GM19240 (cell line): Measurements from ENCODE around the gene LIM2.

ENCODE experiments used
- DNase-seq: peaks from one replicate; pipeline ENCODE4 v3.0.0; 2011; ENCODE audit warnings: low spot score; ENCODE audit not compliant: insufficient read length

The LIM2 gene

DNA sequence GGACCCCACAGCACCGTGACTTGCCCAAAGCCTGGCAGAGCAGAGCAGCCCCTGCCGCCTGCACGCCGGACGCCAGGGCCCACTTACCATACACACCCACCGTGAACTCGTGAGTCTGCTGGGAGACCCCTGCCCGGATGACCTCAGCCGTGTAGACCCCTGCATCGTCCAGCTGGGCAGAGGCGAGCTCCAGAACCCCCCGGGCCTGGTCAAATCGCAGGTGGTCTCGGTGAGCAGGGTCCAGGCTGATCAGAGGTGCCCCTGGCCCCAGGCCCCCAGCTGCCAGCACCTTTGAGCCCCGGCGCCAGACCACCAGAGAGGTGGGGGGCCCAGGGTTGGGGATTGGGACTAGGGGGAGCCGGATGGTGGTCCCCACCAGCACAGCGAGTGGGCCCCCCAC, 46.7 kb downstream of the LIM2 start:
- no peak for DNase-seq

DNA sequence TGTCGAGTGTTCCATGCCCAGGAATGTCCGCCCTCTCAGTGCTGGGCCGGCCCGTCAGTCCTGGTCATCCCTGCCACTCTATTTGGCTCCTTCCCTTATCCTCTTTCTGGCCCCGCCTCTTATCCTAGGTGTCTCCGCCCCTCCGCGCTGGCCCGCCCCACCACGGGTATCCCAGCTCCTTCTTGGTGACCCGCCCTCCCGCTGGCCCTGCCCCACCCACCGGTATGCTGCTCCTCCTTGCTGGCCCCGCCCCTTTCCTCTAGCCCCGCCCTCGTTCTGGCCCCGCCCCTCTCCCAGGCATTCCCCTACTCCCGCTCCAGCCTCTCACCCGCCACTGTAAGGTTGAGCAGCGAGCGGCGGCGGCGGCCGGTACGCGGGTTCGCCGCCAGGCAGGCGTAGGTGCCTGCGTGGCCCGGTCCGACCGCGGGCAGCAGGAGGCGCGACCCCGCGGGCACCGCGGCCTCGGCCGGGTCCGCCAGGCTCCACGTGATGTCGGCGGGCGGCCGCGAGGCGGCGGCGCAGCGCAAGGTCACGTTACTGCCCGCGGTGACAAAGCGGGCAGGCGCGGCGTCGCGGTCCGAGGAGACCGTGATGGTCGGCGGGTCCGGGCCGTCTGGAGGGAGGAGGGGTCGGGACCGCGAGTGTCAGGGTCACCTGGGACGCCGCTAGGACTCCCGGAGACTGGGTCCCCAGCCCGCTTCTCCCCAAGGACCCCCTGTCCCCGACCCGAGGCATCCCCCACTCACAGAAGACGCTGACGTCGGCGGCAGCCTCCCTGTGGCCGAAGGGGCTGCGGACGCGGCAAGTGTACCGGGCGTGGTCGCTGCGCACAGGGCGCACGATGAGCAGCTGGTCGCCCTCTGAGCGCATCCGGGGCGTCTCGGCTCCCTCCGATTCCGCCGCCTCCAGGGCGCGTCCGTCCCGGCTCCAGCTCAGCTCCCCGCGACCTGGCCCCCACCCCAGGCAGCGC, 47.8 kb downstream of the LIM2 start:
- DNase-seq, result peak; percentile 92

DNA sequence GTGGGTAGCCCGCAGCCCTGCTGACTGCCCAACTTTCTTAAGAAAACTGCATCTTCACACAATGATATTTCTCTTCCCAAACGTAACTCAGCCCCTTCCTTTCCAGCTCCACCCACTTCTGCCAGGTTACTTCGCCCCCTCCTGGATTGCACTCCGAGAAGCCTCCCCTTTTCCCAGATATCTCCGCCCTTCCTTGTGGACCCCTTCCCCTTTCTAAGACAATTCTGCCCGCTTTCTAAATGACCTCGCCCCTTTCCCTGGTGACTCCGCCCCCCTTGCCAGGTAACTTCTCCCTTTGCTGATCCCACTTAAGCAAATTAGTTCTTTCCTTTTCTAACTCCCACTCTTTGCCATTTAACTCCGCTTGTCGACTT, 48.5 kb downstream of the LIM2 start:
- DNase-seq, result no peak

DNA sequence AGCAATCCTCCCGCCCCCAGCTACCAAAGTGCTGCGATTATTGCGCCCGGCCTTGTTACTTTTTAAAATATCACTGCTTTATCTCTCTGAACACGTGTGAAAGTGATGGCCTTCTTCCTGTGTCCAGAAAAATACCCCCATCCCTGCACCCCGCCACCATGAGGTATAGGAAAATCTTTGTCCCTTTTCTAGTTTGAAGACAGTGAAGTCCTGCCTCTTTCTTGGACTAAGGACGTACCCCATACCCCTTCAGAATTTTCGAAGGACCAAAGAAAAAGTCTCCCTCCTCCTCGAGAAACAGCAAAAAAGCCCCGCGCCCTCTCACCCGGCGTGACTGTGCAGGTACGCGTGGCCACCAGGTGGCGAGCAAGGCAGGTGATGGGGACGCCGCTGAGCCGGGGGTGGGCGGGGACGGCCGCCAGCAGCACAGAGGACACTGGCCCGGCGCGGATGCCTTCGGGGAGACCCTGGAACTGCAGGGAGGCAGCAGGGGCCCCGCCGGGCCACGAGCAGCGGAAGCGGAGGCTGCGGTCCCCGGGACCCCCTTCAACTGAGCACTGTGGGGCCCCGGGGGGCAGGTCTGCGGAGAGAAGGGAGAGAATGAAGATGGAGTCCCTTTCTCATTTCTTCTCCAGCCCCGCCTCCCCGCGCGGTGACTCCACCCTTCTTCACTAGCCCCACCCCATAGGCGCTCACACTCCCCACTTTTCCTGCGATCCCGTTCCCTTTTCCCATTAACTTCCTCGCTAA, 49.0 kb downstream of the LIM2 start:
- peak; percentile 94 for DNase-seq

DNA sequence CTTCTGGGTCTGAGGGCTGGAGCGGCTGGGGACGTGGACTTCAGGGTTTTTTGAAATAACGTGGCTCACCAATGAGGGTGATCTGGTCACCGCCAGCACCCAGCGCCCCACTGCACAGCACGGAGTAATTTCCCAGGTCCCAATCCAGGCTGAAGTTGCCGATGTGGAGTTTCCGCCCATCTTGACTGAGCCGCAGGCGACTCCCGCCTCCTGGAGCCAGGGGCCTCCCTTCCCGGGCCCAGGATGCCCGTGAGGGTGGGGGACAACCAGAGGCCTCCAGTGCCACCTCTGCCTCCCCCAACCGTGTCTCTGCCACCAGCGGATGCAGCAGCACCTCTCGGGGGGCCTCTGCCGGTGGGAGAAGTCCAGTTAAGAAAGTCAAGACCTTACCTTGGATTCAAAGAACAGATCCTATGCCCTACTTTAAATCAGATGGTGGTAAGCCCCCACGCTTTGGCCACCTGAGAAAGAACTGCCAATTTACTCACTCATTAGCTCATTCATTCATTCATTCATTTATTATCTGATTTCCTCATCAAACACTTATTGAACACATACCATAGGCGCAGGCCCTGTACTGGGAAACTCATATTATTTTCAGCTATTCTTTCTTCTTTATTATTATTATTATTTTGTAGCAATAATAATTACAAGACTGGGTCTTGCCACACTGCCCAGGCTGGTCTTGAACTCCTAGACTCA, 49.8 kb downstream of the LIM2 start:
- DNase-seq, result no peak

DNA sequence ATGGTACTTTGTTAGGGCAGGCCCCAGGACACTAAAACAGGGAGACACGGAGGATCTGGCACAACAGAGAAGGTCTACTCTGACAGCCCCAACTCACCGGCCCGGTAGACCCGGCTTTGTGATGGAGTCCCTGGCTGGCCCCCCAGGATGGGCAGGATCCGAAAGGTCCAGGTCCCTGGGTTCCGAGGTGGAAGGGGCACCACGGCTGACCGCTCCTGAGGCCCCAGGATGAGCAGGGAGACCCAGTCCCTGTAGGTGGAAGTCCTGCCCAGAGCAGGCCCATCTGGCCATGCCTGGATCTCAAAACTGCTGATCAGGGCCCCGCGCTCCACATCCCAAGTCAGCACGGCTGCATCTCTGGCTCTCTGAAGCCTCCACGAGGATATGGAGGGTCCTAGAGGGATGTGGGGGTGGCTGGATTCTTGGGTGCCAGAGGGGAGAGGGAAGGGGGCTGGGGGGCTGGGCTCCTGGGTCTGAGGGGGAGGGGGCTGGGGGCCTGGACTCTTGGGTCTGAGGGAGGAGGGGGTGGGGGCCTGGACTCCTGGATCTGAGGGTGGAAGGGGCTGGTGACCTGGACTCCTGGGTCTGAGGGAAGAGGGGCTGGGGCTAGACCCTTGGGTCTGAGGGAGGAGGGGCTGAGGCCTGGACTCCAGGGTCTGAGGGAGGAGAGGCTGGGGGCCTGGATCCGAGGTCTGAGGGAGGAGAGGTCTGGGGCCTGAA, 50.5 kb downstream of the LIM2 start:
- DNase-seq, result no peak

DNA sequence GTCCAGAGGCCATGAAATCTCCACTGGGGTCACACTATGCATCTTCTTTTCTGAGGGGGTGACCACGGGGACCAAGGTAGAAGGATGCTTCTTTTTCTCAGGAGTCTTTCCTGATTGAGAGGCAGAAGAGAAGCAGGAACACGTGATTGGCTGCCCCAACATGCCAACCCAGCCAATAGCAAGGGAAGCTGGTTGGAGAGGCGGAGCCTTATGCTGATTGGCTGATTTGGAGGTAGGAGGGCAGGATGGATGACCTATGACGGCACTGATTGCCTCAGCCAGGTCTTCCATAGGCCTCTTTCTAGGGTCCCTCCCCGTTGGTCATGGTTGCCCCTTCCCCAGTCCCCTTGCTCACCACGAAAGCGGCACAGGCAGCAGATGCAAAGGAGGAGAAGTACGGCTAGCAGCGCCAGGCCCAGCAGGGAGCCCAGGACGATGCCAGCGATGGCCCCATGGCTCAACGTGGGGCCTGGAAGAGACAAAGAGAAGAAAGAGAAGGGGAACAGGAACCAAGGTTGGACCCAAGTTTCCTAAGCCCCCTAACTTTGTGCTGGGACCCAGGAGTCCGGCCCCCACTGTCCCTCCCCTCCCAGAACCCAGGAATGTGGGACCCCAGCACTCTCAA, 53.8 kb downstream of the LIM2 start:
- DNase-seq, result no peak

DNA sequence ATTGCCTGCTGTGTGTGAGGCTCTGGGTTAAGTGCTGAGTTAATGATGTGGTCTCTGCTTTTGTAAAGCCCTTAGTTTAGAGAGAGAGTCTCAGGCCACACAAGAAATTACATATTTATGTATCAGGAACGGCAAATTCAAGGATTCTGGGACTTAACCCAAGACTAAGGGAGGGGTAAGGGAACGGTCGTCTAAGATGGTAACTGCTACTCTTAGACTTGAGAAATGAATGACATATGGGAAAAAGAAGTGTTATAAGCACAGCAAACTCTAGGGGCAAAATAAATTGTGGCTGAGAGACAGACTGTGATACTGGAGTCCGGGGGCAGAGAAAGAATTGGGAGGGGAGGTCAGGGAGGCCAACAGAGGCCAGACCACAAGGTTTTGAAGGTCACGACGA, 56.1 kb downstream of the LIM2 start:
- DNase-seq, result no peak

DNA sequence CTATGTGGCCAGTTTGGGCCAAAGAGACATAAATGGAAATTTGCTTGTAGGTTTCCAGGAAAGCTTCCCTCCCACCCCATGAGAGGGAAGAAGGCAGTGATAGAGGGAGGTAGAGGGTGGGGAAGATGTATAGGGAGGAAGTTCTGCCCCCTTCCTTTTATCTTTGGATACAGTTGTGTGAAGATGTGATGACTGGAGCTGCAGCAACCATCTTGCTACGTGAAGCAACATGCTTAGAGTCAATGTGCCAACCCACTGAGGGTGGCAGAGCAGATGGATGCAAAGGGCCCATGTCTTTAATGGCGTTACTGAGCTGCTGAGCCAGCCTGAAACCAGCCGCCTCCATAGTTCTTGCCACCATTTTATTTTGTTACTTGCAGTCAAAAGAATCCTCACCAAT, 56.6 kb downstream of the LIM2 start:
- no peak for DNase-seq

DNA sequence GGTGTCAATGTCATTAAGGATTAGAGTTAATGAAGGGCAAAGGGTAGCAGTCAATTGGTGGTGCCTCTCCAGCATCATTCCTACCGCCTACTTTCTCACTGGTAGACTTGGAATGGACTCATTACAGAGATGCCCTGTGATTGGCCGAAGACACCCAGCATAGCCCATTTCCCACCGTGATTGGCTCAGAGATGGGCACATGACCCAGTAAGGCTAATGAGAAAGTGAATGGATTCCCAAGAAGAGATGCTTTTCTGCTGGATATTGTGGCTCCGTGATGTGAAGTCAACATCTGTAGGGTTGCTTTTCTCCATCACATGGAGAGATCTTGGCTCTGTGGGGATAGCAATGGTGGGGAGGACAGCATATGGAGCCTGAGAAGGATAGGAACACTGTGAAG, 57.4 kb downstream of the LIM2 start:
- no peak for DNase-seq
